Neural cell (in vitro differentiated cells): ENCODE measurements around the gene SPAG7. TPM values are rescaled to one million over a fixed set of nuclear protein-coding genes. Genes with fewer than 3 reads are reported as not detected.
A peak's percentile ranks its signal among the peaks of the same experiment; 100 is the strongest.

Experiments
- H2AFZ ChIP-seq: fragments of 200-600, 300-800 bp; sonication (generic), shearing (Covaris generic); 2 replicates; pipeline ENCODE4 v1.6.0; 2014; ENCODE audit warnings: low read depth, mild to moderate bottlenecking, antibody characterized with exemption, low read length, moderate library complexity
- H3F3A ChIP-seq: fragments of 200-600 bp; shearing (Covaris generic); 2 replicates; pipeline ENCODE4 v1.6.1; 2016; ENCODE audit warnings: mild to moderate bottlenecking, moderate library complexity, mixed read lengths, antibody characterized with exemption, low read length; ENCODE audit not compliant: insufficient read depth, poor library complexity, severe bottlenecking
- H3K27ac ChIP-seq: fragments of 200-600, 300-800 bp; sonication (generic), shearing (Covaris generic); 2 replicates; pipeline ENCODE4 v1.5.1; 2014; ENCODE audit warnings: mild to moderate bottlenecking, low read length, moderate library complexity
- H3K27me3 ChIP-seq: fragments of 300-800, 200-600 bp; sonication (generic), shearing (Covaris generic); 2 replicates; pipeline ENCODE4 v1.6.0; 2014; ENCODE audit warnings: mild to moderate bottlenecking, low read depth, low read length, moderate library complexity; ENCODE audit not compliant: insufficient read depth
- H3K36me3 ChIP-seq: fragments of 300-800, 200-600 bp; sonication (generic), shearing (Covaris generic); 2 replicates; pipeline ENCODE4 v1.5.1; 2014; ENCODE audit warnings: mild to moderate bottlenecking, antibody characterized with exemption, low read length, moderate library complexity; ENCODE audit not compliant: insufficient read depth
- H3K4me2 ChIP-seq: fragments of 300-800, 200-600 bp; sonication (generic), shearing (Covaris generic); 2 replicates; pipeline ENCODE4 v1.6.0; 2014; ENCODE audit warnings: mild to moderate bottlenecking, low read length
- H3K4me3 ChIP-seq: fragments of 300-800, 200-600 bp; sonication (generic), shearing (Covaris generic); 2 replicates; pipeline ENCODE4 v1.5.1; 2014; ENCODE audit warnings: mild to moderate bottlenecking, low read length, moderate library complexity
- H3K79me2 ChIP-seq: fragments of 200-600 bp; shearing (Covaris generic); replicated peaks from 2 replicates; pipeline ENCODE4 v1.6.0; 2014; ENCODE audit warnings: mild to moderate bottlenecking, low read length, moderate library complexity; ENCODE audit not compliant: insufficient read depth
- H3K9ac ChIP-seq: fragments of 300-800, 200-600 bp; sonication (generic), shearing (Covaris generic); 2 replicates; pipeline ENCODE4 v1.6.1; 2016; ENCODE audit warnings: mild to moderate bottlenecking, low read length, mixed read lengths
- H3K9me2 ChIP-seq: fragments of 200-600 bp; shearing (Covaris generic); 2 replicates; pipeline ENCODE4 v1.6.1; 2016; ENCODE audit warnings: mild to moderate bottlenecking, low read length, mixed read lengths; ENCODE audit not compliant: insufficient read depth
- H3K9me3 ChIP-seq: fragments of 200-600, 300-800 bp; sonication (generic), shearing (Covaris generic); 2 replicates; pipeline ENCODE4 v1.6.1; 2016; ENCODE audit warnings: mild to moderate bottlenecking, mixed run types, low read length, moderate library complexity, mixed read lengths
- H4K20me1 ChIP-seq: fragments of 200-600 bp; shearing (Covaris generic); 2 replicates; pipeline ENCODE4 v1.6.1; 2016; ENCODE audit warnings: mild to moderate bottlenecking, mixed run types; ENCODE audit not compliant: insufficient read depth
- CTCF ChIP-seq: fragments of 450-650 bp; IDR thresholded peaks from 2 replicates; pipeline ENCODE4 v1.5.1; 2014; ENCODE audit warnings: antibody characterized with exemption, mild to moderate bottlenecking, moderate library complexity; ENCODE audit not compliant: poor library complexity, severe bottlenecking
- EP300 ChIP-seq: fragments of 450-650 bp; conservative IDR thresholded peaks from 2 replicates; pipeline ENCODE4 v1.6.1; 2014; ENCODE audit warnings: antibody characterized with exemption, mild to moderate bottlenecking, moderate library complexity; ENCODE audit not compliant: poor library complexity, severe bottlenecking
- EZH2 ChIP-seq: fragments of 200-600, 300-800 bp; shearing (Covaris generic), sonication (generic); IDR thresholded peaks from 2 replicates; pipeline ENCODE4 v1.6.1; 2014; ENCODE audit warnings: antibody characterized with exemption, low read length, borderline replicate concordance, mild to moderate bottlenecking; ENCODE audit not compliant: insufficient read depth, poor library complexity, severe bottlenecking
- MXI1 ChIP-seq: fragments of 450-650 bp; conservative IDR thresholded peaks from 2 replicates; pipeline ENCODE4 v1.6.1; 2014; ENCODE audit warnings: antibody characterized with exemption, mild to moderate bottlenecking; ENCODE audit not compliant: poor library complexity, severe bottlenecking
- POLR2AphosphoS5 ChIP-seq: IDR thresholded peaks from 2 replicates; pipeline ENCODE4 v1.6.1; 2012
- RAD21 ChIP-seq: fragments of 450-650 bp; conservative IDR thresholded peaks from 2 replicates; pipeline ENCODE4 v1.6.1; 2014; ENCODE audit warnings: antibody characterized with exemption, mild to moderate bottlenecking, moderate library complexity
- REST ChIP-seq: IDR thresholded peaks from 2 replicates; pipeline ENCODE4 v1.6.1; 2012; ENCODE audit warnings: borderline replicate concordance
- TAF1 ChIP-seq: IDR thresholded peaks from 2 replicates; pipeline ENCODE4 v1.6.1; 2012; ENCODE audit warnings: low read depth
- polyA plus RNA-seq: library from polyadenylated mRNA; depleted of rRNA; stranded (reverse); fragments of >200 nt; gene quantifications from 2 replicates; pipeline ENCODE4 v1.2.3, GENCODE V29; 2014

SPAG7 gene
- polyA plus RNA-seq, 1 donor from 2014 or later: 66.4 TPM

GRCh38 chr17:4949321-4950074, 18.1 kb downstream of the SPAG7 start:
- Histone ChIP-seq H3K4me2 (peak overlapping the region; percentile 70), H3K4me3 (peak overlapping the region; percentile 99), H3K79me2 (peaks cover 5% of the 10 kb centered on the region), H3K9me3 (no peaks in the 10 kb centered on the region), H3K9me2 (no peaks in the 10 kb centered on the region), H3K27ac (no peak overlapping the region), H3K9ac (peak overlapping the region; percentile 87), H3K36me3 (no peaks in the 10 kb centered on the region), H3F3A (no peaks in the 10 kb centered on the region), H2AFZ (peak overlapping the region; percentile 60), H3K27me3 (peaks cover 3% of the 10 kb centered on the region), H4K20me1 (no peaks in the 10 kb centered on the region)
- TF ChIP-seq RAD21 (no peak), TAF1 (no peak), CTCF (no peak), EP300 (no peak), EZH2 (no peak)

DNA sequence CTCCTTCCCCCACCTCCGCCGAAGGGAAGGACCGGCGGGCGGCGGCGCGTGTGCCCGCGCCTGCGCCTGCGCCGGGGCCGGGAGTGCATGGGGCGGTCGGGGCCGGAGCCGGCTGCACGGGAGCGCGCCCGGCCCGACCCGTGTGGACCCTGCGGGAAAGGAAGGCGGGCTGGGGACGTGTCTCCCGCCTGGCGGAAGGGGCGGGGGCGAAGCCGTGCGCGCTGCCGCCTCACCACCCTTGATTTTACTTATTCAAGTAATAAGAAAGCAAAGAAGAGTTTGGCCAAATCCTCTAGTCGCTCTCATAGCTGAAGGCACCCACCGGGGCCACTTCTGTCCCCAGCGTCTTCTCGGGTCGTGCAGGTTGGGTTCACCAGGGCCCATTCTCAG, 18.7 kb downstream of the SPAG7 start:
- peaks cover 3% of the 10 kb centered on the region for H3K27me3 ChIP-seq
- H4K20me1 ChIP-seq: no peaks in the 10 kb centered on the region
- no peaks in the 10 kb centered on the region for H3F3A ChIP-seq
- no peaks in the 10 kb centered on the region for H3K9me2 ChIP-seq
- H3K4me2 ChIP-seq: peak overlapping the region; percentile 70
- H3K9me3 ChIP-seq: no peaks in the 10 kb centered on the region
- H3K9ac ChIP-seq: peak overlapping the region; percentile 87
- H3K4me3 ChIP-seq: peak overlapping the region; percentile 99
- H3K79me2 ChIP-seq: peaks cover 5% of the 10 kb centered on the region
- H3K27ac ChIP-seq: peak overlapping the region; percentile 82
- H3K36me3 ChIP-seq: no peaks in the 10 kb centered on the region
- TF ChIP-seq POLR2AphosphoS5 (no peak), EP300 (no peak), CTCF (no peak)
- H2AFZ ChIP-seq: peak overlapping the region; percentile 60

GRCh38 chr17:4948166-4948930, 19.3 kb downstream of the SPAG7 start, which contains the start of gene PFN1:
PFN1 (minus strand) TSS chr17:4948530; CDS start chr17:4948394, 136 bp downstream.
- Histone ChIP-seq H4K20me1 (no peaks in the 10 kb centered on the region), H3K36me3 (no peaks in the 10 kb centered on the region)

More at GRCh38 chr17:4948166-4948930, 19.3 kb downstream of the SPAG7 start, which contains the start of gene PFN1:
- TF ChIP-seq REST (no peak), POLR2AphosphoS5 (peak; percentile 75), MXI1 (peak; percentile 82), EP300 (peak; percentile 43)
- no peaks in the 10 kb centered on the region for H3F3A ChIP-seq
- peak within 1 kb of the TSS; percentile 87 for H3K9ac ChIP-seq
- peak within 1 kb of the TSS; percentile 82 for H3K27ac ChIP-seq
- no peaks in the 10 kb centered on the region for H3K9me3 ChIP-seq
- no peaks in the 10 kb centered on the region for H3K9me2 ChIP-seq
- H3K79me2 ChIP-seq: peaks cover 5% of the 10 kb centered on the region
- peak within 1 kb of the TSS; percentile 83 for H2AFZ ChIP-seq
- peaks cover 3% of the 10 kb centered on the region for H3K27me3 ChIP-seq
- H3K4me2 ChIP-seq: peak within 1 kb of the TSS; percentile 89
- peak within 1 kb of the TSS; percentile 99 for H3K4me3 ChIP-seq
